Fibroblast of lung (primary cell): Measurements from ENCODE around the gene VTCN1.

Experiments used
- EZH2 ChIP-seq: IDR thresholded peaks from 2 replicates; pipeline ENCODE4 v1.5.1; 2012; ENCODE audit warnings: low read length, control low read depth, mild to moderate bottlenecking; ENCODE audit errors: missing control alignments
- TF ChIP-seq, protein P1 (sequence below), 2 donors: IDR thresholded peaks in 1 of 2; conservative IDR thresholded peaks in 1 of 2; 1 replicate in 1 of 2; 2 replicates in 1 of 2; pipeline ENCODE4 v1.5.1; 2011 to 2012; ENCODE audit warnings: low read length in 2 of 2, control low read depth in 1 of 2, inconsistent platforms in 1 of 2, low read depth in 1 of 2, mild to moderate bottlenecking in 1 of 2

DNA sequence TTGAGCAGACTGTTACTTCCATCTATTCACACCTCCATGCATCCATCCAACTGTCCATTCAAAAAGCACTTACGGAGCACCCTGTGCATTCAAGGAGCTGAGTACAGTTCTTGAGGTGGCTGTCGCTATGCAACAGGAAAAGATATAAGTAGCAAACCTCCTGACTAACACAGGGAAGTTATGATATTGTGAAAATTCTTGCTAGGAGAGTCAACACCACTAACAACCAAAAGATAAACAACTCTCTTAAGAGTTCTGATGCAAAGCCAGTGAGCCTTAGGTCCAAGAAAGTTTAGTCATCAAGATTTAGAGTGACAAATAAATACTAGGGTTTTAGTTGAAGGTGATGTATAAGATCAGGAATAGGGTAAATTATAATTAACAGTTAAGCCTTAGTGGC is 44.7 kb downstream of the VTCN1 start:
- TF ChIP-seq, protein P1, sequence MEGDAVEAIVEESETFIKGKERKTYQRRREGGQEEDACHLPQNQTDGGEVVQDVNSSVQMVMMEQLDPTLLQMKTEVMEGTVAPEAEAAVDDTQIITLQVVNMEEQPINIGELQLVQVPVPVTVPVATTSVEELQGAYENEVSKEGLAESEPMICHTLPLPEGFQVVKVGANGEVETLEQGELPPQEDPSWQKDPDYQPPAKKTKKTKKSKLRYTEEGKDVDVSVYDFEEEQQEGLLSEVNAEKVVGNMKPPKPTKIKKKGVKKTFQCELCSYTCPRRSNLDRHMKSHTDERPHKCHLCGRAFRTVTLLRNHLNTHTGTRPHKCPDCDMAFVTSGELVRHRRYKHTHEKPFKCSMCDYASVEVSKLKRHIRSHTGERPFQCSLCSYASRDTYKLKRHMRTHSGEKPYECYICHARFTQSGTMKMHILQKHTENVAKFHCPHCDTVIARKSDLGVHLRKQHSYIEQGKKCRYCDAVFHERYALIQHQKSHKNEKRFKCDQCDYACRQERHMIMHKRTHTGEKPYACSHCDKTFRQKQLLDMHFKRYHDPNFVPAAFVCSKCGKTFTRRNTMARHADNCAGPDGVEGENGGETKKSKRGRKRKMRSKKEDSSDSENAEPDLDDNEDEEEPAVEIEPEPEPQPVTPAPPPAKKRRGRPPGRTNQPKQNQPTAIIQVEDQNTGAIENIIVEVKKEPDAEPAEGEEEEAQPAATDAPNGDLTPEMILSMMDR (conservative IDR thresholded peaks at IDR 0.05 in 1 of 2, IDR thresholded peaks at IDR 0.05 in 1 of 2; ENCODE audit: low read depth in 1 of 2, low read length in 2 of 2) = no peak
- no peak for TF ChIP-seq EZH2
